Type B pancreatic cell (in vitro differentiated cells): Measurements from ENCODE around the gene RENBP. TPM values are rescaled to one million over a fixed set of nuclear protein-coding genes. Genes with fewer than 3 reads are reported as not detected.

Experiments
- DNase-seq: peaks from one replicate; pipeline ENCODE4 v3.0.0; 2021; ENCODE audit warnings: mixed read lengths; ENCODE audit not compliant: unreplicated experiment; ENCODE audit errors: extremely low spot score
- H3K27ac Mint-ChIP-seq: 2 replicates; pipeline ENCODE4 v1.8.0; 2021; ENCODE audit warnings: mild to moderate bottlenecking, mixed read lengths
- H3K27me3 Mint-ChIP-seq: 2 replicates; pipeline ENCODE4 v1.8.0; 2021; ENCODE audit warnings: mixed read lengths
- H3K36me3 Mint-ChIP-seq: 2 replicates; pipeline ENCODE4 v1.8.0; 2021; ENCODE audit warnings: mixed read lengths
- H3K4me1 Mint-ChIP-seq: one replicate; pipeline ENCODE4 v1.8.0; 2021; ENCODE audit warnings: mixed read lengths; ENCODE audit not compliant: unreplicated experiment
- H3K4me3 Mint-ChIP-seq: 2 replicates; pipeline ENCODE4 v1.8.0; 2021; ENCODE audit warnings: mild to moderate bottlenecking, mixed read lengths
- H3K9me3 Mint-ChIP-seq: 2 replicates; pipeline ENCODE4 v1.8.0; 2021; ENCODE audit warnings: mixed read lengths
- total RNA-seq: library from RNA; stranded (reverse); gene quantifications from 2 replicates; pipeline ENCODE4 v1.2.1, GENCODE V29; 2021; ENCODE audit warnings: low replicate concordance
- TF ChIP-seq, protein P1 (sequence below): fragments of 200-600 bp; sonication (generic); conservative IDR thresholded peaks from 2 replicates; pipeline ENCODE4 v1.5.0; 2021; ENCODE audit warnings: antibody characterized with exemption, mild to moderate bottlenecking

RENBP gene
- total RNA-seq, 1 donor from 2014 or later, result 6.7 TPM

- no peaks in the 10 kb centered on the region for H3K36me3 Mint-ChIP-seq
- no peaks in the 10 kb centered on the region for H3K27me3 Mint-ChIP-seq
- no peak for DNase-seq
- no peak overlapping the region for H3K27ac Mint-ChIP-seq
- H3K4me3 Mint-ChIP-seq, result no peak overlapping the region
- TF ChIP-seq, protein P1, sequence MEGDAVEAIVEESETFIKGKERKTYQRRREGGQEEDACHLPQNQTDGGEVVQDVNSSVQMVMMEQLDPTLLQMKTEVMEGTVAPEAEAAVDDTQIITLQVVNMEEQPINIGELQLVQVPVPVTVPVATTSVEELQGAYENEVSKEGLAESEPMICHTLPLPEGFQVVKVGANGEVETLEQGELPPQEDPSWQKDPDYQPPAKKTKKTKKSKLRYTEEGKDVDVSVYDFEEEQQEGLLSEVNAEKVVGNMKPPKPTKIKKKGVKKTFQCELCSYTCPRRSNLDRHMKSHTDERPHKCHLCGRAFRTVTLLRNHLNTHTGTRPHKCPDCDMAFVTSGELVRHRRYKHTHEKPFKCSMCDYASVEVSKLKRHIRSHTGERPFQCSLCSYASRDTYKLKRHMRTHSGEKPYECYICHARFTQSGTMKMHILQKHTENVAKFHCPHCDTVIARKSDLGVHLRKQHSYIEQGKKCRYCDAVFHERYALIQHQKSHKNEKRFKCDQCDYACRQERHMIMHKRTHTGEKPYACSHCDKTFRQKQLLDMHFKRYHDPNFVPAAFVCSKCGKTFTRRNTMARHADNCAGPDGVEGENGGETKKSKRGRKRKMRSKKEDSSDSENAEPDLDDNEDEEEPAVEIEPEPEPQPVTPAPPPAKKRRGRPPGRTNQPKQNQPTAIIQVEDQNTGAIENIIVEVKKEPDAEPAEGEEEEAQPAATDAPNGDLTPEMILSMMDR, result no peak
- no peaks in the 10 kb centered on the region for H3K4me1 Mint-ChIP-seq
- H3K9me3 Mint-ChIP-seq, result no peaks in the 10 kb centered on the region
Observed at GRCh38 chrX:153909024-153909979, 35.1 kb downstream of the RENBP start.

- H3K4me3 Mint-ChIP-seq, result no peak overlapping the region
- no peaks in the 10 kb centered on the region for H3K36me3 Mint-ChIP-seq
- H3K9me3 Mint-ChIP-seq, result no peaks in the 10 kb centered on the region
- H3K27me3 Mint-ChIP-seq, result no peaks in the 10 kb centered on the region
- no peaks in the 10 kb centered on the region for H3K4me1 Mint-ChIP-seq
- H3K27ac Mint-ChIP-seq, result no peak overlapping the region
- DNase-seq, result no peak
- TF ChIP-seq, protein P1, result no peak
Observed at GRCh38 chrX:153908219-153908860, 36.1 kb downstream of the RENBP start.

DNA sequence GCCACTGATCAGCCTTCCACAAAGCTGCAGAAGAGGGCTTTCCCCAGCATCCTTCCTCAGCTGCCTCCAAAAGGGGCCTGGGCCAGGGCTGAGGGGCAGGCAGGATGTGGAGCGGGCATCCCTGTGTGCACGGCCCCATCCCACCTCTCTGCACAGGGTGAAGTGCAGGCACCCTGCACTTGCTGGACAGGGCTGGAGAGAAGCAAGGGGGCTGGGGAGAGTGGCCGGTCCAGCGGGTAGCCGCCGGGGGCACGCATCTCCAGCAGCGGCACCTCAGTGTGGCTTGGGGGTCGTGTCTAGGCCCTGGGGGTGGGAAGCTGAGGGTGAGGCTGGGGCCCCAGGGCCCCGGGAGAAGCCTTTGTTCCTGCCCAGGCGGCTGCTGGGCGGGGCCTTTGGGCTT lies 37.0 kb downstream of the RENBP start:
- TF ChIP-seq, protein P1, result no peak
- DNase-seq, result no peak
- Mint-ChIP-seq H3K36me3 (no peaks in the 10 kb centered on the region), H3K27ac (no peak overlapping the region), H3K4me3 (no peak overlapping the region), H3K9me3 (no peaks in the 10 kb centered on the region), H3K27me3 (no peaks in the 10 kb centered on the region), H3K4me1 (no peaks in the 10 kb centered on the region)

GRCh38 chrX:153906126-153906917 lies 38.1 kb downstream of the RENBP start:
- Mint-ChIP-seq H3K4me3 (no peak overlapping the region), H3K4me1 (no peaks in the 10 kb centered on the region), H3K9me3 (no peaks in the 10 kb centered on the region), H3K27me3 (no peaks in the 10 kb centered on the region), H3K36me3 (no peaks in the 10 kb centered on the region), H3K27ac (no peak overlapping the region)
- TF ChIP-seq, protein P1, result no peak
- DNase-seq, result no peak

GRCh38 chrX:153905481-153906095 lies 38.9 kb downstream of the RENBP start:
- no peak overlapping the region for H3K27ac Mint-ChIP-seq
- no peak for DNase-seq
- H3K27me3 Mint-ChIP-seq, result no peaks in the 10 kb centered on the region
- no peaks in the 10 kb centered on the region for H3K4me1 Mint-ChIP-seq
- no peak overlapping the region for H3K4me3 Mint-ChIP-seq
- TF ChIP-seq, protein P1, result no peak
- no peaks in the 10 kb centered on the region for H3K36me3 Mint-ChIP-seq
- H3K9me3 Mint-ChIP-seq, result no peaks in the 10 kb centered on the region
